IMR-90 (cell line): ENCODE data around the gene TAF4. TPM values are rescaled to one million over a fixed set of nuclear protein-coding genes. Genes with fewer than 3 reads are reported as not detected.

ENCODE experiments used
- ATAC-seq: fragments of 200-7000 bp; cut with Tn5 transposase; 2 replicates; pipeline ENCODE4 v1.9.1; 2020; ENCODE audit warnings: low read depth, mild to moderate bottlenecking, moderate library complexity
- BruUV-seq: library from RNA; stranded (reverse); fragments of 400-500 nt; replicated peaks from 2 replicates; lab custom pipeline; 2021; lab: Mats Ljungman, UMichigan
- CTCF ChIA-PET: fragments of 300-600 bp; formaldehyde crosslinking; extraction: SDS; loops from one replicate; lab custom pipeline; 2021; ENCODE audit warnings: antibody characterized with exemption; lab: Yijun Ruan, JAX
- POLR2A ChIA-PET: fragments of 300-600 bp; sonication (Branson Sonifier 250); formaldehyde crosslinking; loops from one replicate; lab custom pipeline; 2022; ENCODE audit warnings: antibody characterized with exemption; ENCODE audit not compliant: unreplicated experiment; lab: Charles Lee
- DNase-seq: peaks from one replicate; pipeline ENCODE4 v3.0.0; 2013
- H2AFZ ChIP-seq: replicated peaks from 2 replicates; pipeline ENCODE3; 2013; ENCODE audit warnings: low read length, mild to moderate bottlenecking; ENCODE audit not compliant: poor library complexity
- H2AK5ac ChIP-seq: 2 replicates; pipeline ENCODE4 v1.6.1; 2013; ENCODE audit warnings: low read depth, low read length, inconsistent platforms
- H2AK9ac ChIP-seq: replicated peaks from 2 replicates; pipeline ENCODE3; 2013; ENCODE audit warnings: mild to moderate bottlenecking, low read depth, low read length, moderate library complexity; ENCODE audit not compliant: poor library complexity
- H2BK120ac ChIP-seq: 2 replicates; pipeline ENCODE4 v1.6.1; 2013; ENCODE audit warnings: low read depth, low read length, inconsistent platforms
- H2BK15ac ChIP-seq: 3 replicates; pipeline ENCODE4 v1.6.1; 2013; ENCODE audit warnings: low read depth, low read length, inconsistent platforms
- H2BK20ac ChIP-seq: 2 replicates; pipeline ENCODE4 v1.6.1; 2013; ENCODE audit warnings: low read depth, mild to moderate bottlenecking, inconsistent platforms, low read length, moderate library complexity
- H2BK5ac ChIP-seq: 2 replicates; pipeline ENCODE4 v1.6.1; 2013; ENCODE audit warnings: mild to moderate bottlenecking, low read depth, low read length, inconsistent platforms; ENCODE audit not compliant: poor library complexity, severe bottlenecking
- H3K14ac ChIP-seq: replicated peaks from 2 replicates; pipeline ENCODE4 v1.6.1; 2013; ENCODE audit warnings: low read depth, low read length, inconsistent platforms
- H3K18ac ChIP-seq: 2 replicates; pipeline ENCODE4 v1.6.1; 2013; ENCODE audit warnings: low read depth, low read length, control low read depth
- H3K23ac ChIP-seq: 2 replicates; pipeline ENCODE4 v1.6.1; 2013; ENCODE audit warnings: low read depth, low read length, inconsistent platforms
- H3K27ac ChIP-seq: 2 replicates; pipeline ENCODE4 v1.5.1; 2013; ENCODE audit warnings: mild to moderate bottlenecking, control low read depth, low read length; ENCODE audit not compliant: insufficient read depth
- H3K27me3 ChIP-seq: 2 replicates; pipeline ENCODE4 v1.6.1; 2013; ENCODE audit warnings: low read length; ENCODE audit not compliant: control insufficient read depth, insufficient read depth
- H3K36me3 ChIP-seq: 2 replicates; pipeline ENCODE4 v1.6.1; 2013; ENCODE audit warnings: low read length, mixed read lengths; ENCODE audit not compliant: control insufficient read depth, insufficient read depth
- H3K4ac ChIP-seq: 2 replicates; pipeline ENCODE4 v1.6.1; 2013; ENCODE audit warnings: low read depth, low read length, inconsistent platforms
- H3K4me1 ChIP-seq: 2 replicates; pipeline ENCODE4 v1.6.1; 2013; ENCODE audit warnings: low read length, mixed read lengths; ENCODE audit not compliant: control insufficient read depth, insufficient read depth
- H3K4me2 ChIP-seq: 2 replicates; pipeline ENCODE4 v1.6.1; 2013; ENCODE audit warnings: low read depth, mild to moderate bottlenecking, control low read depth, low read length, moderate library complexity
- H3K4me3 ChIP-seq: 2 replicates; pipeline ENCODE4 v1.5.1; 2013; ENCODE audit warnings: low read depth, mild to moderate bottlenecking, control low read depth, low read length, moderate library complexity; ENCODE audit not compliant: insufficient read depth
- H3K56ac ChIP-seq: 2 replicates; pipeline ENCODE4 v1.6.1; 2013; ENCODE audit warnings: low read length, inconsistent platforms; ENCODE audit not compliant: insufficient read depth; ENCODE audit errors: extremely low read depth
- H3K79me1 ChIP-seq, 2 experiments: 2 replicates each; pipeline ENCODE4 v1.6.1; 2013; ENCODE audit warnings: low read length in 2 of 2, inconsistent platforms in 1 of 2, low read depth in 1 of 2
- H3K9ac ChIP-seq: 2 replicates; pipeline ENCODE4 v1.6.1; 2013; ENCODE audit warnings: low read depth, low read length, control low read depth
- H3K9me1 ChIP-seq: 2 replicates; pipeline ENCODE4 v1.6.1; 2013; ENCODE audit warnings: low read length, inconsistent platforms; ENCODE audit not compliant: insufficient read depth
- H3K9me3 ChIP-seq: 2 replicates; pipeline ENCODE4 v1.6.1; 2013; ENCODE audit warnings: low read length; ENCODE audit not compliant: control insufficient read depth, insufficient read depth
- H4K20me1 ChIP-seq: 2 replicates; pipeline ENCODE4 v1.6.1; 2013; ENCODE audit warnings: low read length, inconsistent platforms; ENCODE audit not compliant: insufficient read depth
- H4K5ac ChIP-seq: 2 replicates; pipeline ENCODE4 v1.6.1; 2013; ENCODE audit warnings: mild to moderate bottlenecking, low read depth, low read length, control low read depth
- H4K8ac ChIP-seq, 2 experiments: 2 replicates each; pipeline ENCODE4 v1.6.1; 2013; ENCODE audit warnings: low read depth in 2 of 2, low read length in 2 of 2, control low read depth in 1 of 2, inconsistent platforms in 1 of 2
- H4K91ac ChIP-seq: 2 replicates; pipeline ENCODE4 v1.6.1; 2013; ENCODE audit warnings: low read depth, low read length, inconsistent platforms; ENCODE audit not compliant: insufficient read depth
- FOS ChIP-seq: fragments of 150-350 bp; IDR thresholded peaks from 2 replicates; pipeline ENCODE4 v1.6.1; 2016; ENCODE audit warnings: low read depth, low read length
- RAD21 ChIP-seq: IDR thresholded peaks from 2 replicates; pipeline ENCODE4 v1.6.1; 2012; ENCODE audit warnings: low read length, improper control_type of control experiment
- SMC3 ChIP-seq: fragments of 150-350 bp; IDR thresholded peaks from 2 replicates; pipeline ENCODE4 v1.6.1; 2016; ENCODE audit warnings: low read depth, mild to moderate bottlenecking, antibody characterized with exemption, low read length, moderate library complexity
- WGBS, 2 experiments: methylation state at CpG; one replicate each; pipeline versions ENCODE4 v1.1.5 to v1.1.7; 2013; ENCODE audit warnings: missing lambda C conversion rate in 2 of 2; ENCODE audit not compliant: insufficient read length in 1 of 2; ENCODE audit errors: extremely low coverage in 2 of 2; 5-methylcytosine and 5-hydroxymethylcytosine counted together
- dilution Hi-C: fragments of 300-500 bp; cut with HindIII; formaldehyde crosslinking; loops from one replicate; pipeline ENCODE4 v1.14.3; 2018; ENCODE audit warnings: low sequenced_read_pairs; ENCODE audit not compliant: unreplicated experiment
- in situ Hi-C: fragments of 300-500 bp; cut with MboI; formaldehyde crosslinking; loops from 3 replicates; pipeline ENCODE4 v1.14.3; 2019; ENCODE audit warnings: low sequenced_read_pairs, inconsistent platforms, mixed read lengths
- intact Hi-C: fragments of 100-400 bp; cut with micrococcal nuclease; formaldehyde crosslinking; loops from 2 replicates; pipeline ENCODE4 v1.10.0; 2022
- polyA plus RNA-seq, 3 experiments: library from polyadenylated mRNA; depleted of rRNA; stranded (reverse); fragments of >200 nt; gene quantifications; 2 replicates each; pipeline ENCODE4 v1.2.3, GENCODE V29; 2012; ENCODE audit warnings: low replicate concordance in 1 of 3
- total RNA-seq: library from RNA; depleted of rRNA; stranded (reverse); fragments of >200 nt; gene quantifications from 2 replicates; pipeline ENCODE4 v1.2.3, GENCODE V29; 2012
- TF ChIP-seq, protein P1 (sequence below): fragments of 150-350 bp; IDR thresholded peaks from 2 replicates; pipeline ENCODE4 v1.6.1; 2017; ENCODE audit warnings: mild to moderate bottlenecking, antibody characterized with exemption, low read length, low read depth
- TF ChIP-seq, protein P2 (sequence below): fragments of 150-350 bp; IDR thresholded peaks from 2 replicates; pipeline ENCODE4 v1.6.1; 2016; ENCODE audit warnings: low read depth, mild to moderate bottlenecking, low read length, moderate library complexity, borderline replicate concordance

TAF4 gene
- total and polyA plus RNA-seq, 2 of the 4 experiments (the other 2 are of a cell fraction): 1.4 to 5.1 TPM

GRCh38 chr20:62051546-62052255 lies 14.0 kb downstream of the TAF4 start:
- Histone ChIP-seq H3K18ac (no peak overlapping the region), H3K79me1 (peaks cover 27 to 86% of the 10 kb centered on the region in 2 experiments), H3K56ac (no peak overlapping the region), H3K27me3 (no peaks in the 10 kb centered on the region), H2BK120ac (no peak overlapping the region), H2BK20ac (no peak overlapping the region), H4K8ac (no peak overlapping the region), H3K14ac (no peak overlapping the region), H3K23ac (no peak overlapping the region), H2AK5ac (no peak overlapping the region), H2AK9ac (no peak overlapping the region), H4K5ac (no peak overlapping the region), H3K36me3 (peaks cover 3% of the 10 kb centered on the region; the same call in 1 of the 2 replicates), H3K4ac (no peak overlapping the region), H3K9me1 (peaks cover 15% of the 10 kb centered on the region; the same call in 1 of the 2 replicates), H3K9me3 (no peaks in the 10 kb centered on the region), H3K9ac (no peak overlapping the region), H2AFZ (no peak overlapping the region), H3K4me2 (no peak overlapping the region), H4K20me1 (peaks cover 83% of the 10 kb centered on the region), H2BK5ac (no peak overlapping the region), H3K4me1 (no peaks in the 10 kb centered on the region), H3K27ac (no peak overlapping the region), H2BK15ac (no peak overlapping the region), H4K91ac (no peak overlapping the region), H3K4me3 (no peak overlapping the region)
- no peak for ATAC-seq
- POLR2A ChIA-PET: no interaction called here
- TF ChIP-seq, protein P1, sequence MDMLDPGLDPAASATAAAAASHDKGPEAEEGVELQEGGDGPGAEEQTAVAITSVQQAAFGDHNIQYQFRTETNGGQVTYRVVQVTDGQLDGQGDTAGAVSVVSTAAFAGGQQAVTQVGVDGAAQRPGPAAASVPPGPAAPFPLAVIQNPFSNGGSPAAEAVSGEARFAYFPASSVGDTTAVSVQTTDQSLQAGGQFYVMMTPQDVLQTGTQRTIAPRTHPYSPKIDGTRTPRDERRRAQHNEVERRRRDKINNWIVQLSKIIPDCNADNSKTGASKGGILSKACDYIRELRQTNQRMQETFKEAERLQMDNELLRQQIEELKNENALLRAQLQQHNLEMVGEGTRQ: no peak
- TF ChIP-seq, protein P2, sequence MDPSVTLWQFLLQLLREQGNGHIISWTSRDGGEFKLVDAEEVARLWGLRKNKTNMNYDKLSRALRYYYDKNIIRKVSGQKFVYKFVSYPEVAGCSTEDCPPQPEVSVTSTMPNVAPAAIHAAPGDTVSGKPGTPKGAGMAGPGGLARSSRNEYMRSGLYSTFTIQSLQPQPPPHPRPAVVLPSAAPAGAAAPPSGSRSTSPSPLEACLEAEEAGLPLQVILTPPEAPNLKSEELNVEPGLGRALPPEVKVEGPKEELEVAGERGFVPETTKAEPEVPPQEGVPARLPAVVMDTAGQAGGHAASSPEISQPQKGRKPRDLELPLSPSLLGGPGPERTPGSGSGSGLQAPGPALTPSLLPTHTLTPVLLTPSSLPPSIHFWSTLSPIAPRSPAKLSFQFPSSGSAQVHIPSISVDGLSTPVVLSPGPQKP: no peak
- TF ChIP-seq RAD21: no peak
- no peak for TF ChIP-seq SMC3
- no peak for TF ChIP-seq FOS
- no TSS peak for BruUV-seq
- WGBS, 2 experiments: 79% methylated on average over 9 of the region's 17 CpGs; no CpG with 5 or more reads in 1 of the 2 experiments
- DNase-seq: no peak
- intact Hi-C loops: no loop called here
- in situ Hi-C loops: no loop called here
- CTCF ChIA-PET: interaction anchor here (0.7 kb wide), 1 partner anchor 38 kb away, joined by 3 read pairs; no protein-coding TSS in a partner anchor
- dilution Hi-C loops: no loop called here
